GM12872 (cell line): ENCODE measurements around the gene CD52.

Source experiments
- CTCF ChIP-seq: IDR thresholded peaks from 3 replicates; pipeline ENCODE4 v1.5.1; 2011; ENCODE audit warnings: low read depth, mild to moderate bottlenecking, low read length, moderate library complexity; ENCODE audit not compliant: insufficient read depth

The CD52 gene

GRCh38 chr1:26320896-26321295 lies 3.1 kb downstream of the CD52 start:
- TF ChIP-seq CTCF: no peak

- peak; percentile 92 for TF ChIP-seq CTCF
Observed at GRCh38 chr1:26321315-26322041, 3.7 kb downstream of the CD52 start.

GRCh38 chr1:26322042-26322331 lies 4.2 kb downstream of the CD52 start:
- no peak for TF ChIP-seq CTCF

GRCh38 chr1:26323382-26323781 lies 5.6 kb downstream of the CD52 start:
- TF ChIP-seq CTCF: no peak

- no peak for TF ChIP-seq CTCF
Observed at GRCh38 chr1:26324550-26324949, 6.8 kb downstream of the CD52 start.

- TF ChIP-seq CTCF: no peak
Observed at GRCh38 chr1:26327956-26328362, 10.2 kb downstream of the CD52 start.

GRCh38 chr1:26328597-26328996 lies 10.8 kb downstream of the CD52 start:
- TF ChIP-seq CTCF: no peak

GRCh38 chr1:26330276-26330675 lies 12.5 kb downstream of the CD52 start:
- TF ChIP-seq CTCF: no peak
